HG02642 (cell line): Measurements from ENCODE around the gene DYNC1I1.
"Not testable (repeated sequence)": the region's sequence is repeated elsewhere in the genome, so short reads cannot be mapped to it uniquely, and the experiment has no call there.

Experiments used
- ATAC-seq: cut with Tn5 transposase; IDR thresholded peaks from one replicate; pipeline ENCODE4 v1.9.1; 2021; ENCODE audit warnings: mild to moderate bottlenecking; ENCODE audit not compliant: unreplicated experiment, poor library complexity

Gene DYNC1I1

DNA sequence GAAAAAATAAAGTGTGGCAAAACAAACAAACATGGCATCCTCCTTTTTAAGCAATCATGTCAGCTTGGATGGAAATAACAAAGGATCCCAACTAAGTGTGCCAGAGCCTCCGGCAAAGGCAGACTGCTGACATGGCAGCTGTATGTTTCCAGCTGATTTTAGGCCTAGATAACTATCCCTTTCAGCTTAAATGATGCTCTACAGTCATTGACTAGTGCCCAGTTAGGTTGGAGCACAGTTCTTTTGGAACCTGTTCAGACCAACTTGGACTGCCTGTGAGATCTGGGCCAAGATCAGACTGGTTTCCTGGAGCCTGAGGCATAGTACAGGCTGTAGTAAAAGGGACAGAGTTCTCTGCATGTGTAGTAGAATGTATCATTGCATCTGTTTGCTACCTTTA, 128.7 kb downstream of the DYNC1I1 start:
- ATAC-seq: no peak

DNA sequence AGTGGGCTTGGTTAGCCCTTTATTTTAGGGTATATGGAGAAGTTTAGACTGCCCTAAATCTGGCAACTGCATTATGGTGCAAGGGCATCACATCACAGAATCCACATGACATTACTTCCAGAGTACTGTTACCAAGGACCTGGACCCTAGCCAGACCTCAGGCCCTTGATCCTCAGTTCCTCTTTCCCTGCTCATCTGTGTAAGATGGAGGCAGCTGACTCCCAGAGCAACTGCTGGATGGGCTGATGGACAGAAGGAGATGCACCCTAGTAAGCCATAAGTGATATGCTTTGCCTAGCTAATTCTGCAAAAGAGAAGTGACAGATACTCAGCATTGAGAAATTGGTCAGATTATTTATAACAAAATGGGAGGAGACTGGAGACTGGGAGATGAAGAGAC, 131.7 kb downstream of the DYNC1I1 start:
- ATAC-seq: no peak

DNA sequence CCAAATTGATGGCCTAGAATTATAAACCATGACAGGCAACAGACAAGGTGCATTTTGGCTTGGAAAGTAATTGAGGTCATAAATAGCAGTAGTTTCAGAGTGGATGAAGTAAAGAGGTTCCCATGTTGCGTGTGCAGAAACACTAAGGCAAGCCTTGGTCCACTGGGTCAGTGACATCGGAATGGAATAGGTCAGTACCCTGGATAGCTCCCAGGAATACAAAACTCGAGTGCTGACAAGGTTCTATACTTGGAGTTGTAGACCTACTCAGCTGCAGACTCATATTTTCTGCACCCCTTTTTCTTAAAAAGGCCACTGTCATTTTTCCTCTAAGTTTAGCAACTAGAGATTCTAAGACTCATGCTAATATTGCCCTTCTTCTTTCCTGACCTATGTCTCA, 132.8 kb downstream of the DYNC1I1 start:
- no peak for ATAC-seq

DNA sequence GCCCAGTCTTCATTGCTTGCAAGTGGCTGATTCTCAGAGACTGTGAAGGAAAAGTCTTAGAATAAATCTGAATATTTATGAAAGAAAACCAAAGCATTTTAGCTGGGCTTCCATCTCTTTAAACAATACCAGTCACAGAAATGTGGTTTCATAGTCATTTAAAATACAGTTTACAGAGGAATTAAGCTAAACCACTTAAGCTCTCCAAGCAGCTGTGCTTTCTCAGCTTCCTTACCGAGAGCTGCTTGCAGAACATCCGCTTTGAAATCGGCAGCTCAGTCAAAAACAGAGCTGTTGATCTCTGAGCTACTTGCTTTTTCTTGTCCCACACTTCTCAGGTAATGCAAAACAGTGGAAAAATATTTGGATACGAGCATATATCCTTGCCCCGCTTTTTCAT, 134.5 kb downstream of the DYNC1I1 start:
- ATAC-seq: no peak

DNA sequence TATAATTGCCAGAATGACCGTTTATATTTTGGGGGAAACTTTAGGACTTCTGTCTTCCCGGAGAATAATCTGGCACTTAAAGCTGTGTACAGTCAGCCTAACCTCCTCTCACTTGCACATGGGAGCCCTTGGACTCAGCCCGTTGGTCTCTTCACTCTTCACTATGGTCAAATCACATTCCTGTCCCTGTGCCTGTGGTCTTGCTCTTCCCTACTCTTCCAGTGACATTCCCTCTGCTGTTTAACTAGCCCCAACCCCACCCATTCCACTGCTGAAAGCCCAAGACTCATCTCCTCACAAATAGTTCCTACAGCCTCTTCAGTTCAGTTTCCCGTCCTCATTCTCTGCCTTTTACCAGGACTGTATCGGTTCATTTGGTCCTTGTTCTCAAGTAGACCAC, 135.0 kb downstream of the DYNC1I1 start:
- ATAC-seq: no peak

DNA sequence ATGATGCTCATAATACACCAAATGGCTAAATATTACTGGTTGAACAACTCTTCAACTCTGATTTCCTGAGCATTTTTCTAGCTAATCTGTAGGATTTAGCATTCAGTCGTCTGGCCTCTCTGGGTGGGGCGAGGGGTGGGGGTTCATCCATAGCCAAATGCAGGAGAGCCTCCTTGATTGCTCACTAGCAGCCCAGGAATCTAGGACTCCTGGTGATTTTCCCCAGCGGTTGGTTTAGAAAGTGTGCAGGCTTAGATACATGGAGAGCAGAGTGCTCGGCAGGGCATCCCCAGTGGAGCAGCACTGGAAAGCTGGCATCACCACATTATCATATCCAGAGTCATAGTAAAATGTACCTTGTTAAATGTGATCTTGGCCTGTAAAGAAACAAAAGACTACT, 136.1 kb downstream of the DYNC1I1 start:
- no peak for ATAC-seq

DNA sequence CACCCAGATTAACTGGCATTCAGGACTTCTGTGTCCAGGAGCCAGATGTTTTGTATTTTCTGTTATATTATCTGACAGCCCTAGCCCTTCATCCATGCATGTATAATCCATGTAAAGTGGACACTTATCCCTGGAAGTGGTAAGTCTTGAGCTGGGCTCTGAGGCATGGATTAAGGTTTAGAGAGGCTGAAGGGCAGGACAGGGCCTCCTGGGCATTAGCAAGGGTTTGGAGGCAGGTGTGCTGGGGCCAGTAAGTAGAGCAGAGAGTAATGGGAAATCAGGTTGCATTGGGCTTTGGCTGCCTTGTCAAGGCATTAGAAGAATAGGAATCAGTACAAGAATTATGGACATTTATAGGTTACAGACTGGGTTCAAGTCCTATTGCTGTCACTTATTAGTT, 138.0 kb downstream of the DYNC1I1 start:
- ATAC-seq: no peak

DNA sequence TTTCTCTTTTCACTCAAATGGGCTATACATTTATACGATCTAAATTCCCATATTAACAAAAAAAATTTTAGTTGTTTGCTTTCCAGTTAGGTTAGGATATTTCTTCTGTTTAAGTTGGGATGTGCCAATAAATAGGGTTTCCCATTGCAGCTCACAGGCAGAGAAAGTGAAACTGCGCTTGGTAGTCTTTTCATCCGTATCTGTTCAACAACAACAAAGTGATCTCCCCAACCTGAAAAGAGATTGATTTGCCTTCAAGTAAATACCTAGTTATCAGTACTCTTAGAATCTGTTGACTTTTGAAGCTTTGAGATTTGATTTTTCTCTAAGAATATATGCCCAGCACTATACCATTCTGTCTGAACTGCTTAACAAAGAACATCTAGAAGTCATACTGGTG, 143.4 kb downstream of the DYNC1I1 start:
- ATAC-seq: no peak

DNA sequence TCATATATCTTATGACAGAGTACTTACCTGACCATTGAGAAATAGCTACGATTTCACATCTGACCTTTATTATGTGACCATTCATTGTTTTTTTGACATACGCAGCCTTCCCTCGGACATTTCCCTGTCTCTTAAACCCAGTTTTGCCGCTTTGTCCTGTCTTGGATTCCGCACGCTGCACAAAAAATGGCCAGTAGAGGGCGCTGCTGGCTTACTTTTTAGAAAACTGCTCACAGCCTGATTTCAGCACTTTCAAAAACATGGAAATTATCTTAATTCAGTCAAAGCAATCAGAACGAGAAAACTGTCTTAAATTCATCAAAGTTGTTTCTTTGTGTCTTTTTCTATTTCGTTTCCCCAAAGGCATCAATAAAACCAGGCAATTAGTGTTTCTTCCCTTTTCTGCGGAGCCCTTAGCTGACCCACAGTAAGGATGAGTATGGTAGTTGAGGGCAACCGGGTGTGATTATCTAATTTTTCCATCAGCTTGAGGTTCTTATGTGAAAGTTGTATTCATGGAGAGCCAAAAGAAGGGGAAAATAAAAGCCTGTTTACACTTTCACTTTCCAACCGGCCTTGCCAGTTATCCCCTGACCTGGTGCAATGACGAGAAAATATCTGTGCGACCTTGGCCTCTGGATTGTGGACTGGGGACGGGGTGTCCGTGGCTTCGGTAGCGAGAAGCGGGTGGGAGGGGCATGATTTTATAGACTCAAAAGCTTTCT, 144.4 kb downstream of the DYNC1I1 start:
- peak; percentile 62 for ATAC-seq

DNA sequence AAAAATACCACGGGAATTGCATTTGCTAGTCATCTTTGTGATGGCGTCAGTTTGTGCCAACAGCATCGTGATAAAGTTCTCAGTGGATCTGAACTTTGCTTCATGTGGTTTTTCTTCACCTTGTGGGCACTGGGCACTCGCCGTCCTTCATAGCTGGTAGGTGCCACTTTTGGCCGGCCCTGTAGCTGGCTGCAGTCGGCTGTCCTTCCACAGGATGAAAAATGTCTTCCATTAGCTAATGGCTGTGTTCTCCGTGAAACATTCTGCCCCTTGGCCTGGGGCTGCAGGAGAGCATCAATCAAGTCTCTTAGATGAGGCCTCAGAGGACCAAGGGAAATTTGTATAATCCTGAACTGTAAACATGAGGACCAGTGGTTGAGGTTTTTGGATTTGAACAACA, 145.3 kb downstream of the DYNC1I1 start:
- ATAC-seq: no peak

DNA sequence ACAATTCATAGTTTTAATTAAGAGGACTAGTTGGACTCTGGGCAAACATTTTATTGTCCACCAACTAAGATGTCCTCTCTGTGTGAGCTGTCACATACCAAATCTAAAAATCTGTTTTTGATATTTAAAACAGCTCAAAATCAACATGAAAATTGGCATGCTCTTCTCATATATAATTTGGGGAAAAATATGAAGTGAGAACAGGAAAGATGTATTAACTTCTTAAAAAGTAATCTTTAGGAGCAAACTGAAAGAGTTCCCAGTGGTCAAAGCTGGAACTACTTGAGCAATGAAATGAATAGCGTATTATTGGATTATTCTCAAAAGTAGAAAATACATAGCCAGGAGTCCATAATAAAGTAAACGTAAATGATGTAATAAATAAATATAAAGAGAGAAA, 147.2 kb downstream of the DYNC1I1 start:
- no peak for ATAC-seq

DNA sequence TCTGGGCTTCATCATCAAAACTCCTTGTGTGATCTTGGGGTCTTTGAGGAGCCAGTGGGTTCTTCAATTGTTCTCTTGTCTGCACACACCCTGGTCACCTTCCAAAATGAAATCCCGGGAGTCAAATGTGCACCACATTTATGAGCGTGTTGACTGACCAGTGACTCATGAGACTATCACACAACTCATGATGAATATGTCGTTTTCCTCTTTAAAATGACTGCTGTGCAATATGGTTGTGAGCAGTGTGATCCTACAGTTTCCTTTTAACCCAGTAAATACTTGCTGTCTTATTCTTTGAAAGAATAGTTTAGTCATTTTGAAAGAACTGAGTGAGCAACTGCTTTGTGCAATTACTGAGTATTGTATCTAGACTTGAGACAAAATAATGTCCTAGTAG, 149.2 kb downstream of the DYNC1I1 start:
- no peak for ATAC-seq

DNA sequence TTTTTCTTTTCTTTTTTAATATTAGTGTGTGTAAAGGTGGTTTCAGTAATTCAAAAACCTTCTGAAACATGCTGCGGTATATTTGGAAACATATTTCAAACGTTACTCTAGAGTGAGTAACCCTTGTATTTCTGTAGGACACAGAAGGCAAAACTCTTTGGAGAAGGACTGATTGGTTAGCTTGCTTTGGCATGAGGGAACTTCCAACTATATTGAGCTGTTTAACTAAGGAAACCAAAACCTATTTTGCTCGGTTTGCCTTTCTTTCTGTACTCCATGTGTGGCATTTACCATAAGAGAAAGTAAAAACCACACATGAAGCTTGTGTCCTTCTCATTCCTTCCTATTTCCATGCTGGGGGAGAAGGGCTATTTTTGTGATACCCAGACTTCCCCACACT, 149.8 kb downstream of the DYNC1I1 start:
- ATAC-seq: no peak

DNA sequence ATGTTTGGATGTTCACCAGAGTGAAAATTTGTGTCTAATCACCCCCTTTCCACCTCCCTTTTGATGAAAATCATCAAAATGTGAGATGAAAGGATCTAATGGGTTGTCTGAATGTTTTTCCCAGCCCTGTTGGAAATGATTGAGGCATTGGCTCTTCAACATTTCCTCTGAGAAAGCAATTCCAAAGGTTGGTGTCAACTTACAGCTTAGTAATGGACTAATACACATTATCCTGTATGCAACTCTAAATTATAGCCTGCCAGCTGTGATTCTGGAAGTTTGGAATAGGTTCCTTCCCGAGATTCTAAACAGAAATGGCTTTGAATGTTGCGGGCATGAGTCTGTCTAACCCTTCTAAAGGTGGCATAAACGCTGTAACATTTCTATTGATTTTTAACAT, 152.9 kb downstream of the DYNC1I1 start:
- ATAC-seq: no peak

DNA sequence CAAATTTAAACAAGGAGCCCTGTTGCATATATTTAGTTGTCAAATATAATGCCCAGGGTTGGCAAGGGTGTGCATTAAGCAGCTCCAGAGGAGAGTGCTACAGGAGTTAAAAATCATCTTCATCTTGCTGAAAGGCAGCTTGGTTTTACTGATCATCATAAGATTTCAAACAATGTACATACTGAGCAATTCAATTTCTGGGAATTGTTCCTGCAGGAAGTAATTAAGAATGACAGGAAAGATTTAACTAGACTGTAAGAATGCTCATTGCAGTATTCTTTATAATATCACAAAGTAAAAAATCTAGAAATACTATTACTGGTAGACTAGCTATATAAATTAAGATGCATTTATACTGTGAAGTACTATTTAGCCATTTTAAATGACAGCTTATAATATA, 153.6 kb downstream of the DYNC1I1 start:
- ATAC-seq: no peak

DNA sequence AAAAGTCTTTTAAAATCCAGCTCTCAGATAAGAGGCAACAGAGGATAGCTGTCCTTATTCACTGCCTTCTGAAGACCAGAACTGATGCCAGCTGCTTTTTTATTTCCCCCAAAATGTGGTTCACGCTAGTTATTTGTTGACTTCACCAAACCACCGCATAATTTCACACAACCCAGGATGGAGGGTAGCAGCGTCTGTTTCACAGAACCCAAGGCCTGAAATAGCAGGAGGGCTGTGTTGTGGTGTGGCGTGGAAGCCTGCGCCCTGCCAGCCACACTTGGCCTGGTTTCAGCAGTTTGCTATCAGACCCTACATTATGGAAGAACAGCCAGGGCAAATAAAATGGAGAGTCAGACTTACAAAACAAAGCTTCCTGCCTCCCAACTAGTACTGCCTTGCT, 155.4 kb downstream of the DYNC1I1 start:
- ATAC-seq: no peak

DNA sequence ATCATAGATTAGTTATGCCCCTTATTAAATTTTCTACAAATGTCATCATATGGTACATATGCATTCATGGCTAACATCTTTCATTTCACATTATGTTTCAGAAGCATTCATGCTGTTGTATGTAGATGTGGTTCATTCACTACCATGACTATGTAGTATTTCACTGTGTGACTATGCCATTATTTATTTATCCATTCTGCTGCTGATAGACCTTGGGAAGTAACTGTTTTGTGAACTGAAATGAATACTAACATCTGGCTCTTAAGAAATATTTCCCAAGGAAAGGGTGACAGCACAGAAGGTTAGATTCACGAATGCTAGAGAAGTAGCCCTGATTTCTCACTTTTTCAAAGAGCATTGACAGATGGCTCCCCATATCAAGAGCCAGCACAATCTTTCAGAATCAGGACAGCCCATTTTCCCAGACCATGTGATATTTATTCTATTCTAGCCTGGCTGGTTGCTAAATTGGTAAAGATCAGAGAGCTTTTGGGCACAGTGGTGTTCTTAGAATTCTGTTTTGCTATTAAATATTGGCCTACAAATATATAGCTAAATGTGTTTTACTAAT, 157.4 kb downstream of the DYNC1I1 start:
- ATAC-seq: no peak

DNA sequence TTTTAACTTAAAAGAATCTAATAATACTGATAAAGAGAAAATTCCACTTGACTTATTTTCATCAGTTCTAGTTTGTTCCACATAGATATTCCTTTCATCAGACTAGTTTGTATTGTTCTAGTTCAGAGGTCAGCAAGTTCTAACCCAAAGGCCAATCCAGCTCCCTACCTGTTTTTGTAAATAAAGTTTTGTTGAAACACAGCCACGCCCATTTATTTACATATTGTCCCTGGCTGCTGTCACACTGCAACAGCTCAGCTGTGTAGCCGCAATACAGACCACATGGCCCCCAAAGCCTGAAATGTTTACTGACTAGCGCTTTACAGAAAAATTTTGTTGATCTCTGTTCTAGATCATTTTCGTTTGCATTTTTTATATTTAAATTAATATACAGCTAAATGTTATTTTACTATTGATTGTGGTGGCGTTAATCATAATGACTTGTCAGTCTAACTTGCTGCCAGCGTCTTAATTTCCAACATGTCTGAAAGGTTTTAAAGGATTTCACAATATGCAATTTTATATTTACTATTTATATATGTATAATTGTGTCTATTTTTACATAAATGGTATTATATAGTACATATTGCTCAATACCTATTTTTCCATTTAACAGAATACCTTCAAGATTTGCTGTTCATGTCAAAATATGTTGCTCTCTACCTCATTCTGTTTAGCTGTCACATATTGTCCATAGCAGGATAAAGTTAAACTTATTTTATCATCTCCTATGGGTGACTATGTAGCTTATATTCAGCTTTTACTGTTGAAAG, 159.3 kb downstream of the DYNC1I1 start:
- ATAC-seq: no peak

DNA sequence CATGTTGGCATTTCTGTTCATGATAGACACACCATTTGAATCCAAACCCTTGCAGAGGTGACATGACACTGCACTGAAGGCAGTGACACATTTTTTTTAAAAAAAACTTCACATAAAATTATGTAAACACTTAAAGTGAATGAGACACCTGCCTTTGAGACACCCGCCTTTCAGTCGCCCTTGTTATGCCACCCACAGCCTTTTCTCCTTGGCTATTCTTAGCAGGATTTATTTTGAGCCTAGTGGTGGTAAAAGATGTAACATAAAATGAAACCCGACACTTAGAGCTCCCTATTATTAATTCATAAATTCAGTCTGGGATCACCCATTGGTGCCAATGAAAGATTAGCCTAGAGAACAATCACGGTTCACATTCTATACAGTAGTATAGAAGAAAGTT, 161.3 kb downstream of the DYNC1I1 start:
- ATAC-seq: no peak

DNA sequence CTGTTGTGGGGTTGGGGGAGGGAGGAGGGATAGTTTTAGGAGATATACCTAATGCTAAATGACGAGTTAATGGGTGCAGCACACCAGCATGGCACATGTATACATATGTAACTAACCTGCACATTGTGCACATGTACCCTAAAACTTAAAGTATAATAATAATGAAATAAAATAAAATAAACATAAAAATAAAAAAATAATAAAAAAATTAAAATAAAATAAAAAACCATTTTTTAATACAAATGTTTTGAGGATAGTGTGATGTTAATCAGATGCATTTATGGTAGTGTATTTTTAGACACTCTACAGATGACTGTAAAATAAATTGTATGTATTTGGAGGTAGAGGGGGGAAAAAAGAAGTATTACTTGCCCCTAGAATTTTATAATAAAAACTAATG, 172.5 kb downstream of the DYNC1I1 start:
- not testable (repeated sequence) for ATAC-seq

DNA sequence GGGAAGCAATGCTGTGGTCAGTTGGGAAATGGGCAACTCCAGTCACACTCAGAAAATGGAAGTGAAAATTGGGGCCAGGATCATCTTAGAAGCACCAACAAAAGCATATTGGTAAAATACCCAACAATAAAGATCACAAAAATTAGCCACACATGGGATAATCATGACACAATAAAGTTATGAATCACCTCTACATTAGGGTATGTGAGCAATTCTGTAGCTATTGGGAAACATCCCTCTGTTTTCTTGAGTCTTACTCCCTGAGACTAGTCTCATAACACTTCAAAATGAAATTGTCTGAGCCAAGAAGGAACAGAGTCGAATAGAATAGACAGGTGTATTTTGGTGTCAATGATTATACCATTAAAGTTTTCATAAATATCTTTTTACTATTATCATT, 178.3 kb downstream of the DYNC1I1 start:
- ATAC-seq: no peak

DNA sequence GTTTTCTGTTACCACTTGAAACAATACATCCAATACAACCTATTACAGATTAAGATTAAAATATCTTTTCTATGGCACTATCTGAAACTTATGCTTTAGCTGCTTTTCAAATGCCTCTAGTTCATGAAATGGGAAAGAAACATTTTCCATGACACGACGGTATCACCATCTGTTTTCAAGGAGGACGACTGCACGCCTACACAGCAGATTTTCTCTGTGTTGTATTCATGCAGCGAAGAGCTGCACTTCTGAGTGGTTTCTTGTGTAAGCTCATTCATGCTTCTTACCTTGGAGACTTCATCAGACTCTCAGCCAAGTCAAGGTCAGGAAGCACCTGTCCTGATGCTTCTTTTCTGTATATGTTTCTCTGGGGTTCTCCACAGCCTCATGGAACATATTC, 179.2 kb downstream of the DYNC1I1 start:
- ATAC-seq: no peak
